Fibroblast of the aortic adventitia (primary cell): ENCODE measurements around the gene TNFRSF12A. TPM values are rescaled to one million over a fixed set of nuclear protein-coding genes. Genes with fewer than 3 reads are reported as not detected.

Experiments used
- DNase-seq: peaks from one replicate; pipeline ENCODE4 v3.0.0-alpha.2; 2010; ENCODE audit warnings: low read depth
- H3K4me3 ChIP-seq: 2 replicates; pipeline ENCODE4 v1.5.1; 2011; ENCODE audit warnings: low read depth, mild to moderate bottlenecking, control low read depth, low read length, moderate library complexity
- CTCF ChIP-seq: IDR thresholded peaks from 2 replicates; pipeline ENCODE4 v1.5.1; 2011; ENCODE audit warnings: mild to moderate bottlenecking, low read length, control low read depth, inconsistent platforms; ENCODE audit not compliant: insufficient read depth
- total RNA-seq: library from RNA; depleted of rRNA; stranded (reverse); fragments of >200 nt; gene quantifications from 2 replicates; pipeline ENCODE4 v1.2.3, GENCODE V29; 2012; ENCODE audit warnings: low replicate concordance

TNFRSF12A gene
- total RNA-seq, 1 donor, result 124 TPM

DNA sequence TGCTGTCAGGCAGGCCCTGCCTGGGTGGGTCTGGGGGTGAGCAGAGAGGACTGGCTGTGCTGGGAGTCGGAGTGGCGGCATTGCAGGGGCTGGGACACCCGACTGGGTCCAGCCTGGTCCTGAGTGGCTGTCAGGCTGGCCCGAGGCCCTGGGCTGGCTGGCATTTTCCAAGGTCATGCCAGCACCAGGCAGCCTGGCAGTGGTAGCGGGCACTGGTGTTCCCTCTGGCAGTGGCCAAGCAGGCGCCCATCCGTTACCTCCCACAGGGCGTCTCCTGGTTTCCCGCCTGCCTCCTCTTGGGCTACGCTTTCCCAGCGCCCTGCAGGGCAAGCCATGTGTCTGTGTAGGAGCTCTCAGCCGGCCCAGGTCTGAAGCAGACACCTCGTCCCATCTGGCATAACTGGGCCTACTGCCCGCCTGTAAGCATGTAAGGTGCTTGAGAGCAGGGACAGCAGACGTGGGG is 34.2 kb upstream of the TNFRSF12A start:
- DNase-seq, result no peak
- no peak for TF ChIP-seq CTCF
- no peak overlapping the region for H3K4me3 ChIP-seq

GRCh38 chr16:2986623-2987188 is 33.5 kb upstream of the TNFRSF12A start:
- TF ChIP-seq CTCF, result no peak
- H3K4me3 ChIP-seq, result no peak overlapping the region
- DNase-seq, result no peak

DNA sequence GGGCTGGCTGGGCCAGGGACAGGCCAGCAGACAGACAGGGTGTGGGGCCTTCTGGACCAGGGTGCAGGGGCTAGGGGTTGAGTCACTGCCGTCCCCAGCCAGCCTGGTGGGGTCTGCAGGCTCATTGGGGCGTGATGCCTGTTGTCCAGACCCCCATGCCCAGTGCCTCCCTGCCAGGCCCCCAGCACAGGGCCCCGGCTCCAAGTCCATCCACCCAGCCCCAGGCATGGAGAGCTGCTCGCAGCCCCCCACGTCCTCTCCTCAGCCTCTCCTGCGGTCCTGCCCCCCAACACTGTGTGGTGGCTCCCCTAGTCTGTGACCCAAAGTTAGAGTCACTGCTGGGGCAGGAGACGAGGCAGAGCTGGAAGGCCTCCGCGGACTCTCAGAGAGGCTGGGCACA is 32.9 kb upstream of the TNFRSF12A start:
- TF ChIP-seq CTCF, result no peak
- H3K4me3 ChIP-seq, result no peak overlapping the region
- DNase-seq, result no peak

GRCh38 chr16:2987833-2988232 is 32.3 kb upstream of the TNFRSF12A start:
- DNase-seq, result no peak
- no peak for TF ChIP-seq CTCF
- no peak overlapping the region for H3K4me3 ChIP-seq

DNA sequence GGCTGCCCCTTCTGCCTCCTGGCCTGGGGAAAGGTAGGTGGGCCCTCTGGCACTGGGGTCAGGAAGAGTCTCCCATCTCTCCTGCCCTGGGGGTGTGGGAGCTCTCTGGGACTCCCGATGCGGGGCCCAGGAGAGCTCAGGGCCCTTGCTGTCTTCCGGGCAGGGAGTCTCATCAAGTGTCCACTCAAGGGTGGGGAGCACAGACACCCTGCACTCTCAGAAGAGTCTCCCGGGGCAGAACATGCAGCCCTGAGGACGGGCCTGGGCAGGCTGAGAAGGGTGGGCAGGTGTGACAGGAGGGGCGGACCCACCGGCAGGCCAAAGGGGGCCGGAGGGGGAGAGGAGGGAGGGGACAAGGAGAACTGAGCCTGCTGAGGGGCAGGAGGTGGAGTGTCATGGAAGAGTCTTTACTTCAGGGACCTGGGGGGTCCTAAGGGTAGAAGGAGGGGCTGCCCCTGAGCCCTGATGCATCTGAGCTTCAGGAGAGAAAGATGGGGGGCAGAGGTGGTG is 31.5 kb upstream of the TNFRSF12A start:
- DNase-seq, result no peak
- no peak for TF ChIP-seq CTCF

DNA sequence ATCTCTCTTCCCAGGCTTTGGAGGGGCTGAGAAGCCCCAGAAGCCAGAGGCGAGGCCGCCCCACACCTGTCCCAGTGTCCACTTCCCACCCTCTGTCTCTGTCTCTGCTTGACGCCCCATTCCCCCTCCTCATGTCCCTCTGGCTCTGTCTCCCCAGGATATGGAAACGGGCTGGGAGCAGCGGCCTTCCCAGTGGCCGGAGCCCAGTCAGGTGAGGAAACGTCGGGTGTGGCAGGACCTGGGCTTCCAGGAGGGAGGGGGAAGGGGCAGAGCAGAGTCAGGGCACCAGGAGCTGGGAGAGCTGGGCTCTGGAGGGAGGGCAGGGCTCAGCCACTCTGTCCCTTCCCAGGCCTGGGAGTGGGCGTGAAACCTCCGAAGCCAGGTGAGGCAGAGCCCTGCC is 29.3 kb upstream of the TNFRSF12A start:
- no peak for TF ChIP-seq CTCF
- no peak for DNase-seq
- H3K4me3 ChIP-seq, result no peak overlapping the region

More for the DNA sequence above, 31.5 kb upstream of the TNFRSF12A start:
- no peak overlapping the region for H3K4me3 ChIP-seq
